NCI-H446 treated with DMSO at 0.1 percent for 48 hours (cell line): ENCODE data around the gene FKRP.
"Not testable (repeated sequence)": the region's sequence is repeated elsewhere in the genome, so short reads cannot be mapped to it uniquely, and the experiment has no call there.

ENCODE experiments used
- DNase-seq: peaks from one replicate; lab custom pipeline; 2025; lab: John Stamatoyannopoulos, UW

The FKRP gene

GRCh38 chr19:46786236-46787039 is 40.6 kb downstream of the FKRP start:
- peak; percentile 47 for DNase-seq

DNA sequence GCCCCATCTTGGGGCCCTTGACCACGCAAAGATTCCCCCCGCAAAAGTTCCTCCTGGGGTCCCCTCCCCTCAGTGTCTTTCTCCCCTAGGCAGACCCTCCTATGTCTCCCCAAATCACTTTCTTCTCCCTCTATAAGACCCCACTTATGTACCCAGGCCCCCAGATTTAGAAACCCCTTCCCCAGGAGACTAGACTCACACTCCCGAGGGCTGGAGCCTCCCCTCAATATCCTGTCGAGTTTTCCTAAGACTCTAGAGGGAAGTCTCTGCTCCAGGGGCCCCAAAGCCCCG is 41.1 kb downstream of the FKRP start:
- no peak for DNase-seq

DNA sequence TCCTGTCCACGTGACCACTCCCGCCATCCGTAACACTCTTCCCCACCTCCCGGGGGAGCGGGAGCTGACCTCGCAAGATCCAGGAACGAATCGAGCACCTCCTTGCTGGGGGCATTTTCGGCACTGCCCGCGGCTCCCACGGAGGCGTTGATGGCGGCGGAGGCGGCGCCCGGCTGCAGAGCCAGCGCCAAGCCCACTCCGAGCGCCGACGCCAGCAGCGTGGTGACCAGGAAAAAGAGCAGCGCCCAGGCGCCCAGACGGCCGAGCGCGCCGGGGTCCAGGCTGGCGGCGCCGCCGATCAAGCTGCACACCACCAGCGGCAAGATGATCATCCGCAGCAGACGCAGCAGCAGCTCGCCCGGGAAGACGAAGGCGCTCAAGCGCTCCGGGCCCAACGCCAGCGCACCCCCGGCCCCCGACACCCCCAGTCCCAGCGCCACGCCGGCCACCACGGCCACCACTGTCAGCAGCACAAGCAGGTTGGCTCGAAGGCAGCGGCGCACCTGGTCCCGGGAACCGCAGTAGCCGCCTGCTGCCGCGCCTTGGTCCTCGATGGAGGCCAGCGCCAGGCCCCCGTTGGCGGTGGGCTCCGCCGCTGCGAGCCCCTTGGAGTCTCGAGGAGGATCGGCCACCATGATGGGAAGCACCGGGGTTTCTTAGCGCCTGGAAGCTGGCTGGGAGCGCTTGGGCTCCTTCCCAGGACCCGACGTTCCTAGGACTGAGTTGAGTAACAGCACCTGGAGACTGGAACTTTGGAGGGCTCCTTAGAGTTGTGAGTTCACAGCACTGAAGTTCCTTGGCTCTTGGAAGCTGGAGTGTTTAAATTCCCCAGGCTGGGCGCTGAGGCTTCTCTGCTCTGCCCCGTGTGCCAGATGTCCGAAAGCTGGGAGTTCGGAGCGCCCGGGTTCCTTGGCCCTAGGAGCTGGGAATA is 41.7 kb downstream of the FKRP start:
- DNase-seq: peak; percentile 41

- peak; percentile 97 for DNase-seq
Measured at GRCh38 chr19:46788262-46788967, 42.6 kb downstream of the FKRP start, which contains the start of gene SLC1A5. TSS of gene SLC1A5 (minus strand) at chr19:46788594. CDS start at chr19:46787965, 629 bp downstream.

- DNase-seq: no peak
Measured at GRCh38 chr19:46788968-46789338, 43.1 kb downstream of the FKRP start.

DNA sequence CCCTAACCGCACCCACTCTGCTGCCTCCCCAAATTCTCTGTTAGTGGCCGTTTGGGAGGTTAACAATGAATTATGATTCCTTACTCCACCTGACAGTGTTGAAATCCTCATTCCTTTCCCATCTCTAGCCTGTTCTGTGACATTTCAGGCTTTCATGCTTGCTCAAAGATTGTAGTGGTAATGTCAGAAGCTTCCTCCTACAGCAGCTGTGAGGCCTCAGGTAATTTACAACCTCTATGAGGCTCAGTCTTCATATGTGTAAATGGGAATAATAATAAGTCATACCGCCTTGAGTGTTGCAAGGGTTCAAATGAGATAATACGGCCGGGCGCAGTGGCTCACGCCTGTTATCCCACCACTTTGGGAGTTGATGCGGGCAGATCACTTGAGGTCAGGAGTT is 43.5 kb downstream of the FKRP start:
- no peak for DNase-seq

DNA sequence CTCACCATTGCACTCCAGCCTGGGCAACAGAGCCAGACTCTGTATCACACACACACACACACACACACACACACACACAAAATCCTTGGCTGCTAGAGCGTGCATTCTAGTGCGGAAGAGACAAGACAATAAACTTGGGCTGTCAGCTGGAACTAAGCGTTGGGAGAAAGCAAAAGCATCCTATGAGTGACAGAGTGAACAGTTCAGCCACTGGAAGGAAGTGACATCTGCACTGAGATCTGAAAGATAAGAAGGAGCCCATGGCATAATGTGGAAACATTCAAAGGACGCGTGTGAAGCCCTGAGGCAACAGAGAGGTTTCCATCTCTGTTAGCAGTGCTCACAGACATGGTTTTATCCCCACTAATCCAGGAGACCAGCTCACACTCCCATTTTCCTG is 46.1 kb downstream of the FKRP start:
- no peak for DNase-seq

GRCh38 chr19:46797881-46798280 is 52.0 kb downstream of the FKRP start:
- no peak for DNase-seq

GRCh38 chr19:46798713-46799112 is 52.9 kb downstream of the FKRP start:
- DNase-seq: no peak

- no peak for DNase-seq
Measured at GRCh38 chr19:46802152-46802551, 56.3 kb downstream of the FKRP start.

GRCh38 chr19:46803555-46803954 is 57.7 kb downstream of the FKRP start:
- DNase-seq: no peak

GRCh38 chr19:46804432-46804831 is 58.6 kb downstream of the FKRP start:
- not testable (repeated sequence) for DNase-seq

DNA sequence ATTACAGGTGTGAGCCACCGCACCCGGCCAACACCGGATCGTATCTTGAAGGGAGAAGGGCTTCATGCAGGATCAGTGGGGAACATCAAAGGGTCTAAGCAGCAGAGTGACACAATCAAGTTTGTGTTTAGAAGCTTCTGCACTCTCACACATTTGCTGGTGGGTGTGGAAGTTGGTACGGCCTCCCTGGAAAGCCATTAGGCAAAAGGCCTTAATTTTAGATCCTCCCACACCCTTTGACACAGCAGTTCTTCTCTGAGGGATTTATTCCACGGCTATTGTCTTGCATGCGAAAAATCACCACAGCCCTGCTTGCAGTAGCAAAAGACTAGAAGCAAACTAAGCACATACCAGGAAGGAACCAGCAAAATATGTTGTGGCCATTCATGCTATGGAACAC is 60.8 kb downstream of the FKRP start:
- no peak for DNase-seq
